DMS53 (cell line): ENCODE data around the gene CGB7.
"Not testable (repeated sequence)": the region's sequence is repeated elsewhere in the genome, so short reads cannot be mapped to it uniquely, and the experiment has no call there.

Experiments
- DNase-seq: peaks from one replicate; lab custom pipeline; 2025; lab: John Stamatoyannopoulos, UW

The CGB7 gene

GRCh38 chr19:49042177-49042576, 15.4 kb downstream of the CGB7 start:
- DNase-seq, result no peak

DNA sequence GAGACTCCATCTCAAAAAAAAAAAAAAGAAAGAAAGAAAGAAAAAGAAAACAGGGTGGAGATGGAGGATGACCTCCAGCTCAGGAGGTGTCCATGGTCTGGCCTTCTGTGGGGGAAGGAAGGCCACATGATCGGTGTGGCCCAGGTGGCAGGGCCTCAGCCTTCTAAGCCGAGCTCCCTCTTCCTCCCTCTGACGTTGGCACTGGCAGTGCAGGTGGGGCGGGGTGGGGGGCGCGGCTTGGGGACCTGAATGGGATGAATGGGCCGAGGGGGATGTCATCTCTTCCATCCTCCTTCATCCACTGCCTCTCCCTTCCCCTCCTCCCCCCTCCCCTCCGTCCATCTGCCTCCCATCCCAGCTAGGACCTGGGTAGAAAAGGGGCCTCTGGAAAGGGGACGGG, 17.8 kb downstream of the CGB7 start:
- DNase-seq, result not testable (repeated sequence)

GRCh38 chr19:49038557-49039276, 18.8 kb downstream of the CGB7 start:
- peak; percentile 54 for DNase-seq

DNA sequence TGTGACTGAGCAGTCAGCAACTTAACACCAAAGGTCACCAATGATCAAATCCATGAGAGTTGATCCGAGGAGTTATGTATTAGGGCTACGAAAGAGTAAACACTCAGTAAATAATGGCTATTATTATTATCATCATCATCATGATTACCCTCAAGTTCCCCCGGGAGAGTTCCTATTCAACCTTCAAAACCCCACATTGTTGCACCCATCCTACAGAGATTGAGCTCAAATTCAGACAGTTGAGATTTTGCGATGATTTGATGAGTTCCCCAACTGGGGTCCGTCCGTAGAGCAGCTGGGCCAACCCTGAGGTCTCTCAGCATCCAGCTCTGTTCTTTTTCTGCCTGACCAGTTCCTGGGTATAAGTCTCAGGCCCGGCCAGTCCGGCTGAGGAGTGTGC, 19.4 kb downstream of the CGB7 start:
- not testable (repeated sequence) for DNase-seq

DNA sequence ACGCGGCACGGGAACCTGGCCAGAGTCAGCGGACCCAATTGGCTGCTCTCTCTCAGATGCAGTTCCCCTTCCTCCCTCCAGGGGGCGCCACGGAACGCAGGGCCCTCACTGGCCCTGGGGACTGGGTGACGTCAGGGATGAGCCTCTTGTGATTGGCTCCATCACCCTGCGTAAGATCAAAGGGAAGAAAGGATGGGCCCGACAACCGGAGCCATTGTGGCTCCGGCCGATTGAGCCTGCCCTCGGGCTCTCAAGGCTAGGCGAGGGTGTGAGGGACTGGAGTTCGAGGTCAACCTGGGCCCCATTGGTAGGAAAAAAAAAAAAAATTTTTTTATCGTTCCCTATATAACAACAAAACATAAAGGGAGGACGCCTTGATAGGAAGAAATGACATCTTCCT, 20.7 kb downstream of the CGB7 start, which contains the start of gene CGB1:
Gene CGB1 (minus strand): TSS at position 81 of the 400 bp plus-strand sequence. CDS start 184 bp downstream, outside the sequence.
- DNase-seq, result peak; percentile 91

DNA sequence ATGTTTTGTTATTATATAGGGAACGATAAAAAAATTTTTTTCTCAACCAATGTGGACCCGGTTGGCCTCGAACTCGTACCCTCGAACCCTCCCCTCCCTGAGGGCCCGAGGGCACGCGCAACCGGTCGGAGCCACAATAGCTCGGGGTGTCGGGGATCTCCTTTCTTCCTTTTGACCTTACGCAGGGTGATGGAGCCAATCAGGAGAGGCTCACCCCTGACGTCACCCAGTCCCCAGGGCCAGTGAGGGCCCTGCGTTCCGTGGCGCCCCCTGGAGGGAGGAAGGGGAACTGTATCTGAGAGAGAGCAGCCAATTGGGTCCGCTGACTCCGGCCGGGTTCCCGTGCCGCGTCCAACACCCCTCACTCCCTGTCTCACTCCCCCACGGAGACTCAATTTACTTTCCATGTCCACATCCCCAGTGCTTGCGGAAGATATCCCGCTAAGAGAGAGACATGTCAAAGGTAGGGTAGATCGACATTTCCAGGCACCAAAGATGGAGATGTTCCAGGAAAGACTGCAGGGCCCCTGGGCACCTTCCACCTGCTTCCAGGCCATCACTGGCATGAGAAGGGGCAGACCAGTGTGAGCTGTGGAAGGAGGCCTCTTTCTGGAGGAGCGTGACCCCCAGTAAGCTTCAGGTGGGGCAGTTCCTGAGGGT, 25.8 kb downstream of the CGB7 start, which contains the start of gene CGB2:
Gene CGB2 (plus strand): TSS at position 249 of the 660 bp plus-strand sequence. CDS start 206 bp downstream, at position 455.
- DNase-seq, result peak; percentile 94

GRCh38 chr19:49030323-49030722, 27.2 kb downstream of the CGB7 start:
- not testable (repeated sequence) for DNase-seq

DNA sequence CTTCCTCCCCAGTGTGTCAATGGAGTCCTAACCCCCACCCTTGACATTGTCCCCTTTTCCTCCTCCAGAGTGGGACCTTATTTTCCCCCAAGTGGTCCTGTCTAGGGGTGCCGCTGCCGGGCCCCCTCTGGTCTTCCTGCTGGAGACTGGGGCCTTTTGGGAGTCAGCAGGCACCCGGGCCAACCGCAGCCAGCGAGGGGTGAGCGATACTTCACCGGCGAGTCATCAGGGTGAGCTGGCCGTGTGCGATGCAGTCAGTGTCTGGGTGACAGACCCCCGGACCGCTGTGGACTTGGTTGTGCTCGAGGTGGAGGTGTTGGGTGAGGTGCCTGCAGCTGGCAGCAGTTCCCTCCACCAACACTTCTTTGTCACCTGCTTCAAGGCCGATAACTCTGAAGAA, 27.8 kb downstream of the CGB7 start:
- not testable (repeated sequence) for DNase-seq

DNA sequence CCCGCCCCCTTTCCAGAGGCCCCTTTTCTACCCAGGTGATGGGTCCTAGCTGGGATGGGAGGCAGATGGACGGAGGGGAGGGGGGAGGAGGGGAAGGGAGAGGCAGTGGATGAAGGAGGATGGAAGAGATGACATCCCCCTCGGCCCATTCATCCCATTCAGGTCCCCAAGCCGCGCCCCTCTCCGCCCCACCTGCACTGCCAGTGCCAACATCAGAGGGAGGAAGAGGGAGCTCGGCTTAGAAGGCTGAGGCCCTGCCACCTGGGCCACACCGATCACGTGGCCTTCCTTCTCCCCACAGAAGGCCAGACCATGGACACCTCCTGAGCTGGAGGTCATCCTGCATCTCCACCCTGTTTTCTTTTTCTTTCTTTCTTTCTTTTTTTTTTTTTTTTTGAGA, 28.9 kb downstream of the CGB7 start:
- not testable (repeated sequence) for DNase-seq

GRCh38 chr19:49025599-49025998, 31.9 kb downstream of the CGB7 start:
- DNase-seq, result not testable (repeated sequence)

GRCh38 chr19:49025088-49025487, 32.5 kb downstream of the CGB7 start:
- not testable (repeated sequence) for DNase-seq

- not testable (repeated sequence) for DNase-seq
Measured at GRCh38 chr19:49024233-49024632, 33.3 kb downstream of the CGB7 start, which contains the start of gene CGB3. TSS of gene CGB3 (minus strand) at chr19:49024333. CDS start at chr19:49023971, 362 bp downstream.

DNA sequence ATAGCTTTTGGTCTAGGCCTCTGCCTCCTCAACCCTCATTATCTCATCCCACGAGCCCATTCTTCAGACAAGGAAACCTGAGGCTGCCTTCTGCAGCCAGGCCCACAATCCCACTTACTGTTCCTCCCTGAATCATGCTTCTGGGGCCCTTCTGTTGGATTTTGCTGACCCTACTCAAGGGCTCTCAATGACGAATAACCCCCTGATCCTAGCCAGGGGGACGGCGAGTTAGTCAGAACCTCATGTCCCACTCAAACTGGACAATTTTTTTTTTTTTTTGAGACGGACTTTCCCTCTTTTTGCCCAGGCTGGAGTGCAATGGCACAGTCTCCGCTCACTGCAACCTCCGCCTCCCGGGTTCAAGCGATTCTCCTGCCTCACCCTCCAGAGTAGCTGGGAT, 35.4 kb downstream of the CGB7 start:
- DNase-seq, result no peak

DNA sequence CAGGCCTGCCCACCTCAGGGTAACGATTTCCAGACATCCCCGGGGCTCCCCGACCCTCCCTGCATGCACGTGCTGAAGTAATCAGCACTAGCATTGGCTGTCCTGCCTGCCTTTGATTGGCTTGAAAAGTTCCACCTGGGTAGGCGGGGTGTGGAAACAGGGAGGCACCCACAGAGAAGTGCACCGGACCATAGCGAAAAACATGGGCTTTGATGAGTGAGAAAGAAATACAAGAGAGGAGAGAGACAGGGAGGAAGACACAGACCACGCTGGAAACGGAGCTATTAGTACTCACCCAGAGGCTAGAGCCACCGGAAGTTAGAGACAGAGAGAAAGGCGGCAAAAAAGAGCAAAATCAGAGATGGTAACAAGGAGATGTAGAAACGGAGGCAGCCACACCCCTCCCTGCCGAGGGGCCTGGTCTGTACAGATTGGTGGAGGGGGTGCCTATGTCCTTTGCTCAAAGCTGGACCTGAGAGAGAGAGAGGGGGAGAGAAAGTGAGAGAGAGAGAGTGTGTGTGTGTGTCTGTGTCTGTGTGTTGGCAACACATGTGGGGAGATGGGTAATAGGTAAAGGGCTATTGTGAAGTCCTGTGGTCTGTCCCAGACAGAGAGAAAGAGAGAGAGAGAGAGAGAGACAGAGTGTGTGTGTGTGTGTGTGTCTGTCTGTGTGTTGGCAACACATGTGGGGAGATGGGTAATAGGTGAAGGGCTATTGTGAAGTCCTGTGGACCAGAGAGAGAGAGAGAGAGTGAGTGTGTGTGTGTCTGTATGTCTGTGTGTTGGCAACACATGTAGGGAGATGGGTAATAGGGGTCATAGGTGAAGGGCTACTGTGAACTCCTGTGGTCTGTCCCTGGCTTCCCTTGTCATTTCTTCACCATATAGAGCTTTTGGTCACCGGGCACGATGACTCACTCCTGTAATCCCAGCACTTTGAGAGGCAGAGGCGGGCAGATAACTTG, 36.3 kb downstream of the CGB7 start:
- DNase-seq, result peak; percentile 41

DNA sequence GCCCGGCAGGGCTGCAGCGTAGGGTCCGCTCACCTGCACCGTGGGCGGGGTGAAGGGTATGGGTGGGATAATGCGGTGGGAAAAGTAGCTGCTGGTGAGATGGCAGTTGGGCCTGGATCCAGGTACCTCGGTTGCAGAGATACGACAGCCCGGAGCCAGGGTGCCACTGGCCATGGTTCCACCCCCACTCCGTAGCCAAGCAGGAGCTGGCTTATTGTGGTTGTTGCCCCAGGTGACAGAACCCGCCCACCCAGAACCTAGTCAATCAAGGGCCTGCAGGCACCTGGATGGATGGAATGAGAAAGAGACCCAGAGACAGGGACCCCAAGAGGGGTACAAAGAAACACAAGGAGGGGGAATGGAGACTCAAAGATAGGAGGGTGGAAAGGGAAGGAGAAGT, 37.2 kb downstream of the CGB7 start:
- no peak for DNase-seq

- peak; percentile 84 for DNase-seq
Measured at GRCh38 chr19:49019242-49019932, 38.2 kb downstream of the CGB7 start.

DNA sequence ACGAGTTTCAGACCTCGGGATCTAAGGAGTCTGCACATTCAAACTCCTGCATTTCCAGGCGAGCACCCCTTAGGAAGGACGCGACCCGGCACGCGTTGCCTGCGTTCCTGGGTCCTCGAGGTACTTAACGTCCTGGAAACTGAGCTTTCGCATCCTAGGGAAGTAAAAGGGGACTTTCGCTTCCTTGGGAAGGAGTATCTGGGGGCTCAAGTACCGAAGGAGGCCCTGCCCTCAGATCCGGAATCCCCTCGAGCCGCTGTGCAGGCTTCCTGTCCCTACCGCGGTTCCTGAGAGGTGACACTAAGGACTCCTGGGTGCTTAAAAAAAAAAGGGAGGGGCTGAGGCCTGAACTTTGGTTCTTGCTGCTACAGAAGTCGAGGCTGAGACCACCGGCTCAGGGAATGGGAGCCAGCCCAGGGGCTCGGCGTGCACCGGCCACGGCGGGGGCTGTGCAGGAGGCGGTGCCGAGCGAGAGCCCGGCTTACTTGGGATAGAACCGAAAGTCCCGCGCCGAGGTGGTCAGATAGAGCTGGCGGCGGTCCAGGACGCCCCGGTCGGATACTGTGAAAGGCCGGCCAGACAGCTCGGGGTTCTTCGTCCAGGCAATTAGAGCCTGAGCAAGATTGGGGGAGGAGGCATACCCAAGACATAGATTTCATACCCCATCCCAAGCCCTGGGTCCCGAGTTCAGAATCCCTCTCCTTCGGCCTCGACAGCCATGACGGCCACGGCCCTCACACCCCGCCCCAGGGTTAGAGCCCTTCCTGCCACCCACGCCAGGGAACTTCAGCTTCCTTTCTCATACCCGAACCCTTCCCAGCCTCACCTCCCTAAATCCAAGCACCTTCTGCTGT, 38.9 kb downstream of the CGB7 start:
- DNase-seq, result peak; percentile 56

- DNase-seq, result peak; percentile 84
Measured at GRCh38 chr19:49017666-49018351, 39.7 kb downstream of the CGB7 start.

DNA sequence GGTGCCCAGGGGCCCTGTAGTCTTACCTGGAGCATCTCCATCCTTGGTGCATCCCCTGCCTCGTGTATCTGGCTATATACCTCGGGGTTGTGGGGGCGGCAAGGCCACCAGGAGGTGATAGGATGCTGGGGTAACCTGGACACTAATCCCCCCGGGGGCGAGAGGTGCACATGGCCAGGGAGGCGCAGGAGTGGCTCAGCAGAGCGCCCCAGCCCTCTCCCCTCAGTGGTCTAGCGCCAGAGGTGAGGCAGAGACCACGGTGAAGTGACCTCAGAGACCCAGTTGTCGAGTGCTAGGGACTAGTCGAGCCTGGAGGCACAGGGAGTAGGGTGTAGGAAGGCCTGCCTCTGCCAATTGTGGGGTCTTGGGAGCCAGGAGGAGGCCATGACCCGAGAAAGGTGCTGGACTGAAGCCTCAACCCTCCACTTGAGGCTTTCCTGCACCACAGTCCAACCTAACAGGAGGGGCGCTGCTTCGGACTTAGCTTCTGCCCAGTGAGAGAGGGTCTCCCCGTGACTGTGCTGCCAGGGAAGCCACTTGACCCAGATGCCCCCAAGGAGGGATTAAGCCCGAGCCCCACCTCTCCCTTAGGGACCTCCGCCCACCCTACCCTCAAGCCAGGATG, 40.4 kb downstream of the CGB7 start, which contains the start of gene LHB:
Gene LHB (minus strand): TSS at position 51 of the 625 bp plus-strand sequence. CDS start 10 bp downstream, at position 41.
- DNase-seq, result peak; percentile 42
